ENCODE data around the gene ADGRD1.

Gene ADGRD1

DNA sequence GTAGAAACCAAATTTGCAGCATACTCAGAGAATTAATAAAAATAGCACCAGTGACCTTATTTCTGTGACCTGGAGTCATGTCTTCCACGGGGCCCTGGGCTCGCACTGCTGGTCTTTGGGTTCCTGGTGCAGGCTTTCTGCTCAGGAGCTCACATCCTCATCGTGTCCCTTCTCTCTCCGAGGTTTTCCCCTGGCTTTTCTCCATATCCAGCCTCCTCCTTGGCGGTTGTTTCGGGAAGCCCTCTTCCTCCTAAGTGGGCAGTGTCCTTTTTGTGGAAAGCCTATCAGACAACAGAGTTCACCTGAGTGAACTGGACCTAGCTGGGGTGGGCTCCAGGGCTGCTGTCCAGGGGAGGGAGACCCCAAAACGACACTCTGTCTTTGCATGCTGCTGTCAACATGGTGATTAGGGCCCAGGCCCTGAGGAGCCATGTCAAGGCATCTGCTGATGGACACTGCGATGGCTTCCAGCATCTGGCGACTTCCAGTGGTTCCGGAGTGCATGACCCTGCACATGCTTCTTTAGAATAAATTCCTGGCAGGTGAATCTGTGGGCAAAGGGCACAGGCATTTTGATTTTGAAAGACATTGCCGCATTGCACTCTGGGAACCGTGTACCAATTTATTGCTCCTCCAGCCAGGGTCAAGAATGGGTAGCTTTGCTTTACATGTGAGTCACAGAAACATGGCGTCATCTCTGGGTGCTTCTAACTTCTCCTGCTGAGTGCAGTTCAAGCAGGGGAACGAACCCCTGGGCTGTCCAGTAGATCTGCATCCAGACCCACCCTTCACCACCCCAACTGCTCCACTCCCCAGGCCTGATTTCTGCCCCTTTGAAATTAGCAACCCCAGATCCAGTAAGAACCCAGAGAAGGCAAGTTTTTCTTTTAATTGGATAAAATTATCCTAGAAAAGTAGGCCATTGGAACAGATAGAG, 136.8 kb downstream of the ADGRD1 start:
- DNase-seq (ENCODE audit: low read depth) = no peak

DNA sequence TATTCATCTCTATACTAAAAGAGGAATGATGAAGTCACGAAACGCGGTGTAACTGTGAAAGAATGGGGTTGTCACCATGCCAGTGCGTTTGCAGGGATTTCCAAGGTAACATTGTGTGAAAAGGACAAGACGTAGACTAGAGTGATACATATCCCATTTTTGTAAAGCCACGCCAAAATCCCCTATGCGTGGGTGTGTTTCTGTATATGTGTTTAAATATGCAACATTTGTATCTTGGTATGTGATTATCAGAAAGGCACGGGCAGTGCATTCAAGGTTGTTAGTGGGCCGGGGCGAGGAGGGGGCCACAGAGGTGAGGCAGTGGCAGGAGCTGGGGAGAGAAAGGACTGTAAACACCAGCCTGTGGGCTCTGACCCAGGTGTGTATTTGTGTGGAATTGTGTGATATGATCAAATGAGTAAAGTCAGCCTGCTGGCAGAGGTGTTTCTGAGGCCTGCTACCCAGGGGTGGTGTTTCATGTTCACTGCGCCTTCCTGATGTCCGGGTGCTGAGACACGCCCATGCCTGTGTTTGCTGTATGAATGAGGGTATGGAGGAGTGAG, 137.8 kb downstream of the ADGRD1 start:
- no peak for DNase-seq (ENCODE audit: low read depth)

DNA sequence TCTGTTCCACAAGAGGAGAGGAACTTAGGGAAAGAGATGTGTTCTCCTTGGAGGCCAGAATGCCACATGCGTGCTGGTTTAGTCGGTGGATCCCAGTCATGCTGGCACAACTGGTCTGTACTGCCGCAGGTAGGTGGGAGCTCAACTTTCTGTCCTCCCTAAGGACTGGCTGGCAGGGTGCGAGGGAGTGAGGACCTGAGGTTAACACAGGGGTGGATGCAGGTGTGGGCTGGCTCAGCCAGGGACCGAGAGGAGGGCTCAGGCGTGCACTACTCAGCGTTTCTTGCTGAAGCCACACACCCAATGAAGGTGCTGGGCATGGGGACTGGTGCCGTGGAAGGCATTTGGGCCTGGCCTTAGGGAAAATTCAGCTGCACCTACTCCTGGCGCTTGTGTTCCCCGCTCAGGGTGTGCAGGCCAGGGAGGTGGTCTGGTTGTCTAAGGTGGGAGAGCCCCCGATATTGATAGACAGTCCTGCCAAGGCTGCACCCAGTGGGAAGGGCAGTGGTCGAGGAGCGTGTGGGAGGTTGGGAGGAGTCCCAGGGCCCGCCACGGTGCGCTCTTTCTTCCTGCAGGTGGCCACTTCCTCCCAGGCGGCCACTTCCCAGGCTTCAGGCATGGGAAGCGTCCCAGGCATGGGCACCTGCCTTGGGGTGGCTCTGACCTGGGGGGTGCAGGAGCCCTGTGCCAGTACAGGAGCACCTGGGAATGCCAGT, 138.4 kb downstream of the ADGRD1 start:
- no peak for DNase-seq (ENCODE audit: low read depth)

DNA sequence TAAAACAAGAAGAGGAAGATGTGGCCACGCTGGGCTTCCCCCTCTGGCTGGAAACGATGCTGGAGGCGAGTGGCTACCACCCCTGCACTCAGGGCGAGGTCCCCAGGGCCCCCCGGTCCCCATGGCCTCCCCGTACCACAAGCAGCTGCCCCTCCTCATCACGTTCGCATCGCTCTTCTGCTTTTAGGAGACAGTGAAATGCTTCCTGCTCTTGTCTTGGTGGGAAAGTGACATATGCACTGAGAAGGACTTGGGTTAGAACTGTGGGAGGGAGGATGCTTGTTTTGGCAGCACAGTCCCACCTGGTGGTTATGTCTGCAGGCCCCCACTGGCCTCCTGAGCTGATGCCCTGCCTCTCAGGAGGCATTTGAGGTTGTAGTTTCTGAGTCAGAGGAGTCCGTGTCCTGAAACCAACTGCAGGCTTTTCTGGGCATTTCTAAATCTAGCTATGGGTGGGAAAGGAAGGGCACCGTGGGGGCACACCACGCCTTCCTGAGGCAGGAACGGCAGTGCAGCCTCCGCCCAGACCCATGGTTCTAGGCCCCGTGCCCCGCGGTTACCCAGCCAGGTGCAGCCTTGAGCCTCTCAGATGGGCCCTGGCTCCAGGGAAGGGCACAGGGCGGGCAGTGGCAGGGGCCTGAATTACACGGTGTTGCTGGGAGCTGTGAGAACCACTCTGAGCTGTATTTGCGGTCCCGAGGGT, 139.3 kb downstream of the ADGRD1 start:
- no peak for DNase-seq (ENCODE audit: low read depth)

DNA sequence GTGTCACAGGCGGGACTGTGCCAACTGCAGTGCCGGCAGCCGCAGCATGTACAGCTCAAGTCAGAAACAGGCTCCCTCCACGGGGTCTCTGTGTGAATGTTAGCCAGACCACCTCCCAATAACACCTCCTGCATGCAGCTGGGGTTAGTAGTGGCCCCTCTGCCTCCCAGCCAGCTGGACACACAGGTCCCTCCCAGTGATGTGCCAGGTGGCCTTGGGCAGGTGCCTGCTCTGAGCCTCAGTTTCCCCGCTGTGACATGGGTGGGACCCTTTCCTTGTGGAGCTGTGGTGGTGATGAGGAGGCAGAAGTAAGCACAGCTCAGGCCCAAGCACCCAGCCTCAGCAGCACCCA, 139.9 kb downstream of the ADGRD1 start:
- DNase-seq (ENCODE audit: low read depth) = no peak

DNA sequence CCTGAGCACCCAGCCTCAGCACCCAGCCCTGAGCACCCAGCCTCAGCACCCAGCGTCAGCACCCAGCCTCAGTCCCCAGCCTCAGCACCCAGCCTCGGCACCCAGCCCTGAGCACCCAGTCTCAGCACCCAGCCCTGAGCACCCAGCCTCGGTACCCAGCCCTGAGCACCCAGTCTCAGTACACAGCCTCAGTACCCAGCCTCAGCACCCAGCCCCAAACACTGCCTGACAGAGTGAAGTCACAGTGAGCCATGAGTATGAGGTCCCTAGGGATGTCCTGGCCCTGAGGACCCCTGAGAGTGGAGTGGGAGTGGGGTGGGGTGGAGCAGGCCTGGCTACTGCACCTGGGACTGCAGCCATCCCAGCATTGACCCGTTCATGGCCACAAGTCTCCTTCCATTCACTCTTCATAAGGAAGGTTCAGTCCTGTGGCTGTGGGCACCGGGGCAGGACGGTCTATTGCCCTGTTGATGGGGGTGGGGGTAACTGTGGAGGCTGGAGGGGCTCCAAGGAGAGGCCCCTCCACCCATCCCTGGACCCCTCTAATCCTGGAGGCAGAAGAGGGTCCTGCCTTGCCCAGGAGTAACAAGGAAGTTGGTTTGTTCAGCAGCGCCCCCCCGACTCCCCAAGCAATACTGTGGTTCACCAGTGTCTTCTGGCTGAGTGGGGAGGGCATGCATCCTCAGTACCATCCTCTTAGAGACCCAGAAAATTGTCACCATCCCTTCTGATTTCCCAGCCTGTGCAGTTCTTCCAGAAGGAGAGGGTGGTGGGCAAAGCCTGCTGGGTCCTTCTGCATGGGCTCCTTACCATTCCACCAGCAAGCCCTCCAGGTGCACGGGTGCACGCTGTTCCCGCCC, 140.5 kb downstream of the ADGRD1 start:
- no peak for DNase-seq (ENCODE audit: low read depth)

DNA sequence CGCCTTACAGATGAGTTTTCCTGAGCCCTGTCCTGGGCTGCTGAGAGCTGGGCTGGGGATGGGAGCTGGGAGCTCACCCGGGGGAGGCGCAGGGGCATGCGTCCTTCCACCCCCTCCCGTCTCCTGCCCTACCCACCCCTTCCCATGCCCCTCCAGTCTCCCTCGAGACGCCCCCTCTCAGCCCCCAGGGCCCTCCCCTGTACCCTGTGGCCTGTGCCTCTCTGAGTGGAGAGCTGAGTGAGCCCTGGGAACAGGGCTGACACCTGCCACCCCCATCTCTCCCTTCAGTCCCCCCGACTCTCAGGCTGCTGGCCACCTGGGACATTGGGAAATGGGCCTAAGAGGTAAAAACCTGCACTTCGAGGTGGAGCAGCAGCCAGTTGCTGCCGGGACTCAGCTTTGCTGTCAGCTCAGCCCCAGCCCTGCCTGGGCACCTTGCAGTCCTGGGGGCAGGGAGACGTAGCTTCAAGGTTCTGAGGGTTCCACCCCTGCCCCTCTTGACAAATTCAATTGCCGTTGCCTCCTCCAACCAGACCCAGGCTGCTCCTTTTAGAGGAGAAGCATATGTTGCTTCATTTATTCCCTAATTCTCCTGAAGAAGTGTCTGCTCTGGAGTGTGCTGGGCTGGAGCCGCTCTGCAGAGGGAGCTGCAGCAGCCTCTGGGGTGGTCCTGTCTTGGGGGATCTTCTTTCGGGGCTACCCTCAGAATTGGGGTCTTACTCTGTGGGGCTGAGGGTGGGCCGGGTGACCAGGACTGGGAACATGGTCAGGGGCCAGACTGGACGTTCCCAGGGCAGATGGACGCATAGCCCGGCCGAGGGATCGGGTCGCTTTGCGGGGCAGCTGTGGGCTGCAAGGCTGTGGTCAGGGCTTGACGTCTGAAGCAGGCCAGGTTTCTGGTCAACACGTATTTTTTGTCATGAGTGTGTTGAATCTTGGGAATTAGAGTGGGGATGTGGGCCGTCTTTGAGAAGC, 141.4 kb downstream of the ADGRD1 start:
- no peak for DNase-seq (ENCODE audit: low read depth)

DNA sequence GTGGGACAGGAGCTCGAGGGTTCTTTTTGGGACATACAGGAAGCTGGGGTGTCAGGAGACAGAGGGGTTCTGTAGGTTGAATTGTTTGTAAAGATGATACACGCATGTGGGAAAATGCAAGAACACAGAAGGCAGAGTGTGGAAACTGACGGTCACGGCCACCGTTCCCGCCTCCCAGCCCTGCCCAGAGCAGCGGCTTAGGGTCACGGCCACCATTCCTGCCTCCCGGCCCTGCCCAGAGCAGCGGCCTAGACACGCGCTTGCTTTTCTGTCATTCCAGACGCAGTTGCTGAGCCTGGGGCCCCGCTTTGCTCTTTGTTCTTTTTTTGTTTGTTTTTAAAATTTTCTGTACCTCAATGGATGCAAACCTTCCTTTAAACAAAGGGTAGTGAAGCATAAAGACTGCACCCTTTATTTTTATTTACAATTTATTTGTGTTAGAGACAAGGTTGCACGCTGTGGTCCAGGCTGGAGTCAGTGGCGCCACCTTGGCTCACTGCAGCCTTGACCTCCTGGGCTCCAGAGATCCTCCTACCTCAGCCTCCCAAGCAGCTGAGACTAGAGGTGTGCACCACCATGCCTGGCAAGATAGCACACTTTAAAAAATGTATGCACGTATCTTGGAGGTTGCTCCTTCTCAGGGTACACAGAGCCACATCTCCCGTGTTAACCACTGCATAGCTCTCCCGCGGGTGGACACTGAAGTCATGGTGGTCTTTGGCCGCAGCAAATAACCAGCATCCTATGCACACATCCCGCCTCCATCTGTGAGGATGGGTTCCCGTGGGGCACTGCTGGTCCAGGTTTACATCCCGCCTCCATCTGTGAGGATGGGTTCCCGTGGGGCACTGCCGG, 142.3 kb downstream of the ADGRD1 start:
- DNase-seq (ENCODE audit: low read depth) = no peak

DNA sequence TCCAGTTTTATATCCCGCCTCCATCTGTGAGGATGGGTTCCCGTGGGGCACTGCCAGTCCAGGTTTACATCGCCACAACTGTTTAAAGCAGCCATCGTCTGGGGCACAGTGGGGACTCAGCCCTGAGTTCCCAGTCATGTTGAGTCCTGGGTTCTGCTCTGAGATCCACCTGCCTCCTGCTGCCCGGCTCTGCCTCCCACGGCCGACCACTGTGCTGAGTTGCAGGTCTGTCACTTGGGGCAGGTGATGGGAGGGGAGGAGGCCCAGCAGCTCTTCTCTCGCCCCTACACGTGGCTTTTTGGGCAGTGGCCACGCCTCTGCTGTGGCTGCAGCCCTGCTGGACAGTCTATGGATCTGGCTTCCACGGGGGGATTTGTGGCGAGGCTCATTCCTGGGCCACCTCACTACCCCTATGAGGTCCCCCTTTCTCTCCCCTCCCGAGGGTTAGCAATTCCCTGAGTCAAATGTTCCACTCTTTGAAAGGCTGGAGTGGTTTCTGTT, 143.0 kb downstream of the ADGRD1 start:
- no peak for DNase-seq (ENCODE audit: low read depth)

DNA sequence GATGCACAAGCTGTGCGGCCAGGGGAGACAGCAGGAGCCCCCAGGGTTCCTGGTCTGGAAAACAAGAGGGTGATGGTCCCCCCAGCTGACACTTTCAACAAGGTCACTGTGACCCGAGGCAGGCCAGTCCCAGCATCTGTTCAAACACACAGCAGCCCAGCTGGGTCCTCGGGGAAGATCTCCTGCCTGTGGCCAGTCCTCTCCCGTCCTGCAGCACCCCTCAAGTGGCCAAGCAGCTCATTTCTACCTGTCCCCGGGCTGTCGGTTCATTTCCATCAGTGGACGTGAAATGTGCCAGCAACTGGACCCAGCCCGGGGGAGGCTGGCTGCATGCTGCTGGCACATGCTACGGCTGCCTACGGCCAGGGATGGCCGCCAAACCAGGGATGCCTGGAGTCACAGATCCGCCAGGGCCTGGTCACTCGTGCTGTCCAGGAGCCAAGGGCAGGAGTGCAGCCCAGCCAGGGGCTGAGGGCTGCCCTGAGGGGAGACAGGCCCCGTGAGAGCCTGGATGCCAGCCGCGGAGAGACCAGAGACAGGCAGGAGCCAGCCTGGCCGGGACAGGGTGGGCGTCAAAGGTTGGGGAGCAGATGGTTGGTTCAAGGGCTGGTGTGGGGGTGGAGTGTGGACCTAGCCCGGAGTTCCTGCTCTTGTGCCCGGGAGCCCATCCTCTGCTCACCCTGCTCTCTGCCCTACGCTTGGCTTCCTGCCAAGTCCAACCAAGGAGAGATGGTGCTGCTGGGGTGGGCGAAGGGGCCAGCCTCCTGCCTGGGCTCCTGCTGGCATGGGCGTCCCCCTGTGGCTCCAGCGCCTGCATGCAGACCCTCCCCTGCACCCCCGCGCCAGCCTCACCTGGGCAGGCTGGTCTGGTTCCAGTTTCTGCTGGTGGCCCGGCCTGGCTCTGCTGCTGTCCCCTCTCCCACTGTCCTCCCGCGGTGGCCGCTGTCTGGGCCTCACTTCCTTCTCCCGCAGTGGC, 143.8 kb downstream of the ADGRD1 start:
- no peak for DNase-seq (ENCODE audit: low read depth)

DNA sequence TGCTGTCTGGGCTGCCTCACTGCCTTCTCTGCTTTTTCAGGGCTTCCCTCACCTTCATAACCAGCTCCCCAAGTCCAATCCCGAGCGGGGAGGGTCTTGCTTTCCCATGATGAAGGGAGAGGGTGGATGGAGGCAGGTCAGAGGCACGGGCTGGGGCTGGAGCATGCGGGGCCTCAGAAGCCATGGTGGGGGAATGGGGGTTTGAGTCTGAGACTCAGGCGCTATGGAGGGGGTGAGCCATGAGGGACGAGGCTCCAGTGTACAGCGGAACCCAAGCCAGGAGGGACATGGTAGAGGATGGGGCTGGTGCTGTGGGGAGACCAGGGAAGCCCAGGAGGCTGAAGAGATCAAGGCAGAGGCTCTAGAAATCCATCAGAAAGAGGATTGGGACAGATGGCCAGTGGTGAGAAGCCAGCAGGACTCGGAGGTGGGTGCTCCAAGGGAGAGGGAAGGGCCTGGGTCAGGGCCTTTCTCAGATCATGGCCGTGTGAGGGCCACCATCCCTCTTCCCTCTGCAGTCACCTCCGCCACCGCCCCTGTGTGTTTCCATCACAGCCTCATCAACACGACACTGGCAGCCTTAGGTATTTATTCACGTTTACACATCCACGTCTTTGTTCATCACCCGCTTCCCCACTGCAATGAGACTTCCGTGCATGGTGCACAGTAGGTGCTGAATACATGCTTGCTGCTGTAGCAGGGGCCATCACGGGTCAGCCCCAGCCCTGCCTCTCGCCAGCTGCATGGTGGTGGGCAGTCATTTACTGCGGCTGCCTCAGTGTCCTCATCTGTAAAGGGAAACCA, 144.7 kb downstream of the ADGRD1 start:
- DNase-seq (ENCODE audit: low read depth) = no peak

DNA sequence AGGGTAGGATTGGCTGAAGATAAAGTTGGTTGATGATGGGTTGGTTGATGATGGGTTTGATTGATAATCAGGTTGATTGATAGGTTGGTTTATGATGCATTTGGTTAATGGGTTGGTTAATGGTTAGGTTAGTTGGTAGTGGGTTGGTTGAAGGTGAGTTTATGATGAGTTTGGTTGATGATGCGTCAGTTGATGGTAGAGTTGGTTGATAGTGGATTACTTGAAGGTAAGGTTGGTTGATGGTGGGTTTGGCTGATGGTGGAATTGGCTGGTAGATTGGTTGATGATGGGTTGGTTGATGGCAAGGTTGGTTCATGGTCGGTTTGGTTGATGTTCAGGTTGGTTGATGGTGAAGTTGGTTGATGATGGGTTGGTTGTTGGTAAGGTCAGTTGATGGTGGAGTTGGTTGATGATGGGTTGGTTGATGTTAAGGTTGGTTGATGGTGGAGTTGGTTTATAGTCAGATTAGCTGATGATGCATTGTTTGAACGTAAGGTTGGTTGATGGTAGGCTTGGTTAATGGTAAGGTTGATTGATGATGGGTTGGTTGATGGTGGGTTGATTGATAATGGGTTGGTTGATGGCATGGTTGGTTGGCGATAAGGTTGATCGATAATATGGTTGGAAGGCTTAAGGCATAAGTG, 146.4 kb downstream of the ADGRD1 start:
- DNase-seq (ENCODE audit: low read depth) = no peak

DNA sequence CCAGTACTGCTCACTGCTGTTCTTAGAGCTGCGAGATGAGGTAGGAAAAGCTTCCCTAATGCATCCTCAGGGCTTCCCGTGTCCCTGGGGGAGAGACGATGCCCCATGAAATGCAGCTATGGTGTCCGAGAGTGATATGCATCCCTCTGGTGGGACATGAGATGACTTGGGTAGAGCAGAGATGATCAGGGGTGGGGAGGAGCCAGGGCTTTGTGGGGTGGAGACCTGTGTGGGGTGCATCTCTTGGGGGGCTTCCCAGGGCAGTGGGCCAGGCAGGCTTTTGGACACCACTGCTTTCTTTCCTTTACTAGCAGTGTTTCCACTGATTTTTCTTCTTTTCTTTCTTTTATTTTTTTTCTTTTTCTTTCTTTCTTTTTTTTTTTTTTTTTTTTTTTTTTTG, 147.3 kb downstream of the ADGRD1 start:
- no peak for DNase-seq (ENCODE audit: low read depth)

DNA sequence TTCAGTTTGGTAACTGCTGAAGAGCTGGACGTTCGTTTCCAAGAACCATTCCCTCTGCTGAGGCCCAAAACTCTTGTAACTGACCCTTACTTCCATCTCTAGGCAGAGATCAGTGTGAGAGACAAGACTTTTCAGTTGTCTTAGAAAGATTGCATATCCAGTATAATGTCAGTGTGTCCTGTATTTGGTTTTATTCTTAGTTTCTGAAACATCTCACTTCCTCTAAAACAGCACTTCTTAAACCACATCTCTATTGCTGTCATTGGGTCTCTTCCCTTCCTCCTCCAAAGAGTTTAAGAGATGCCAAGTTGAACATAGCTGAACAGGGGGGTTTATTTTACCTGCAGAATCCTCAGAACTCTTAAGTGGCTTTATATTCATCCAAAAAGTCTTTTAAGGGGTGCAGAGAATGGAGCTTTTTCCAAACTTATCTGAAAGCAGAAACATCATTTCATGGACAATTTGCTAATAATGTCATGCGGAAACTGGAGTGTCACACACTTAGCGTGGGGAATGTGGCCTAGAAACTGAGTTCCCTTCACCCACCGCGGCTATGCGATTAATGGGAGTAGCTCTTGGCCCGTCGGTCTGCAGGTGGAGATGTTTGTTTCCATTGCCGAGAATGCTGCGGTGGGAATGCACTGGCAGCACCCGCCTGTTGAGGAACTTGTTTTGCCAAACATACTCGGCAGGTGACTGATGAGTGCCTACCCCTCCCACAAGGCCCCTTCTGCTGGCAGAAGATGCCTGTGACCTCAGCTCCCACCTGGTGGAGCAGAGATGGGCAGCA, 148.2 kb downstream of the ADGRD1 start:
- DNase-seq (ENCODE audit: low read depth) = no peak

DNA sequence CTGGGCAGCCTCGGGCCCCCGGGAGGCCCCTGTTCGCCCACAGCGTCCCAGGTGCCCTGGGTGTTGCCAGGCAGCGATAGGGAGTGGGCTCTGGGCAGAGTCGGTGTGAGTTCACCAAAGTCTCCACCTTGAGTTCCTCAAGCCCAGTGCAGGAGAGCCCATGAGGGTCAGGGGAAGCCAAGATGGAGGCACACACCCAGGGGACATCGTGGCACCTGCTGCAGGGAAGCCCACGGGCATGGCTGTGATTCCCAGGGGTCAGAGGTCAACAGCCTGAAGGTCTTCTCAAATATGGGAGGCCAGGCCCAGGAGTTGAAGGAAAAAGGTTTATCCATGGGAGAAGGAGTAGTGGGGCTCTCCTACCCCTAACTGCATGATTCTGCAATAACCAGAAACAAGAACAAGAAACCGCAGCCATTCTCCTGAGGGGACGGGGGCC, 148.8 kb downstream of the ADGRD1 start:
- no peak for DNase-seq (ENCODE audit: low read depth)

Data from stimulated activated CD8-positive, alpha-beta memory T cell treated with anti-CD3 and anti-CD28 coated beads, Interleukin-12 subunit alpha, Interleukin-12 subunit beta, amount 100 ng/mL, for 1 hour (primary cell).